ENCODE results near the gene MYBPC2. TPM values are rescaled to one million over a fixed set of nuclear protein-coding genes. Genes with fewer than 3 reads are reported as not detected.
"Not testable (repeated sequence)": the region's sequence is repeated elsewhere in the genome, so short reads cannot be mapped to it uniquely, and the experiment has no call there.

The MYBPC2 gene
- total RNA-seq, 2 donors from 2014 or later = 0.05 TPM; not detected in 1

DNA sequence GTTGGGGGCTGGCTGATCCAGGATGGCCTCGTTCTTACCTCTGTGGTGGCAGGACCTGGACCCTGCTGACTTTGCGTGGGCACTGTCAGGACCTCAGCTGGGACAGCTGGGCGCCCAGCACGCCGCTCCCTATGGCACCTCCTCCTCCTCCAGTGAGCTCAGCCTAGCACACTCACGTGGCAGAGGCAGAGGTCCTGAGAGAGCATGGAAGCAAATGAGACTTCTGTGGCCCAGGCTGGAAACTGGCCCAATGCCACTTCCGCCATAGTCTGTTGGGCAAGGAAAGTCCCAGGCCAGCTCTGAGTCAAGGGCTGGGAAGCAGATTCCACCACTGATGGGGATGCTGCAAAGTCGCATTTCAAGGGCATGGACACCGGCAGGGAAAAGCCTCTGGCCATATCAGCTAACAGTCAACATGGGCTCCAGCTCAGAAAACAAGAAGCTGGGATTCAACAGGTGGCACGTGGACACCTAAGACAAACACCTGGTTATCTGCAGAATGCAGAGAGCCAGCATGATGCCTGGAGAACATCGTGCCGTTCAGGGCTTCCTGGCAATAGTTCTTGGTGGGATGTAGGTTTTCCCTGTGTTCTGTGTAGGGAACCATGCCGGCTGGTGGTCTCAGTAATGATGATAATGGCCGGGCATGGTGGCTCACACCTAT is 16.7 kb downstream of the MYBPC2 start:
- intact Hi-C loops (cut with DNase I) = no loop called here
- no peak for DNase-seq (ENCODE audit: low spot score)

- DNase-seq (ENCODE audit: low spot score) = no peak
Observed at GRCh38 chr19:50450369-50451222, 17.9 kb downstream of the MYBPC2 start.

GRCh38 chr19:50451223-50451534 is 18.5 kb downstream of the MYBPC2 start:
- intact Hi-C loops (cut with DNase I) = no loop called here

More at GRCh38 chr19:50450369-50451222, 17.9 kb downstream of the MYBPC2 start:
- intact Hi-C loops (cut with DNase I) = no loop called here

GRCh38 chr19:50453243-50453642 is 20.6 kb downstream of the MYBPC2 start:
- intact Hi-C loops (cut with DNase I) = no loop called here
- no peak for DNase-seq (ENCODE audit: low spot score)

More at GRCh38 chr19:50451223-50451534, 18.5 kb downstream of the MYBPC2 start:
- no peak for DNase-seq (ENCODE audit: low spot score)

GRCh38 chr19:50455992-50456391 is 23.3 kb downstream of the MYBPC2 start:
- no peak for DNase-seq (ENCODE audit: low spot score)
- intact Hi-C loops (cut with DNase I) = no loop called here

GRCh38 chr19:50457300-50457699 is 24.6 kb downstream of the MYBPC2 start:
- DNase-seq (ENCODE audit: low spot score) = no peak
- intact Hi-C loops (cut with DNase I) = no loop called here

GRCh38 chr19:50458396-50459066 is 25.8 kb downstream of the MYBPC2 start:
- DNase-seq (ENCODE audit: low spot score) = no peak
- intact Hi-C loops (cut with DNase I) = no loop called here

DNA sequence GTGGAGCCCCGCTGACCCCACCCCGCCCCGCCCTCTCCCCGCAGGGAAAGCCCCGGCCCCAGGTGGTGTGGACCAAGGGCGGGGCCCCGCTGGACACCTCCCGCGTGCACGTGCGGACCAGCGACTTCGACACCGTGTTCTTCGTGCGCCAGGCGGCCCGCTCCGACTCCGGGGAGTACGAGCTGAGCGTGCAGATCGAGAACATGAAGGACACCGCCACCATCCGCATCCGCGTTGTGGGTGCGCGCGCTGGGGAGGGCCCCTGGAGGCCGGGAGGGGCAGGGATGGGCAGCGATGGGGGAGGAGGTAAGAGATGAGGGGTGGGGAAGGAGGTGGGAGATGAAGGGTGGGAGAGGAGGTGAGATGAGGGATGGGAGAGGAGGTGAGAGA is 26.4 kb downstream of the MYBPC2 start:
- intact Hi-C loops (cut with DNase I) = no loop called here

DNA sequence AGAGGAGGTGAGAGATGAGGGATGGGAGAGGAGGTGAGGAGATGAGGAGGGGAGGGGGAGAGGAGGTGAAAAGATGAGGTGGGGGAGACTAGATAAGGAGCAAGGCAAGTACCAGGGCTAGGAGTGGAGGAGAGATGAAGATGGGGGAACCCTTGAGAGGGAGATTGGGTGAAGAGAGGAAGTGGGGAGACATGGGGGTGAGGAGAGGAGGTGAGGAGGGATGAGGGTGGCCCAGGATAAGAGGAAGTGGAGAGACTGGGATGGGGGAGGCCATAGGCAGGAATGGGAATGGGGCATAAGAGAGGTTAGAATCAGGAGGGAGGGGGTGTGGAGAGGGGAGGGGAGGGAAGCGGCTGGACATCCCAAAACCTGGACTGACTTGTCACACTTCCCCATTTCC is 26.9 kb downstream of the MYBPC2 start:
- no peak for DNase-seq (ENCODE audit: low spot score)
- intact Hi-C loops (cut with DNase I) = no loop called here

More for the DNA sequence above, 26.4 kb downstream of the MYBPC2 start:
- no peak for DNase-seq (ENCODE audit: low spot score)

DNA sequence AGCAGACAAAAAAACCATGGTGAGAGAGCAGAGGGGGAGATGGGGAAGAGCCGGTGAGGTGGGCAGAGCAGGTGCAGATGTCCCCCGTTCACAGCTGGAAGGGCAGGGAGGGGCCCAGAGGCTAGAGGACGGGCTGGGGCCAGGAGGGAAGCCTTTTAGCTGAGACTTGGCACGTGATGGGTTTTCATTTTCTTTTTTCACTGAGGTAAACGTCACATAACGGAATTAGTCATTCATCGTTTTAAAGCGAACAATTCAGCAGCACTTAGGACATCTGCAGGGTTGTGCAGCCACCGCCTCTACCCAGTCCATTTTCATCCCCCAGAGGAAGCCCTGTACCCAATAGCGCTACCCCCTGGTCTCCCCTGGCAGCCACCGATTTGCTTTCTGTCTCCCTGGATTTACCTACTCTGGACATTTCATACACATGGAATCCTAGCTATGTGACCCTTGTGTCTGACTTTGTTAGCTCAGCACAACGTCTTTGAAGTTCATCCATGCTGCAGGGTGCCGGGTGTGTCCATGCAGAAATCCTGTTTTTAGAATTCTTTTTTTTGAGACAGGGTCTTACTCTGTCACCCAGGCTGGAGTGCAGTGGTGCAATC is 27.6 kb downstream of the MYBPC2 start:
- DNase-seq (ENCODE audit: low spot score) = no peak
- intact Hi-C loops (cut with DNase I) = no loop called here

DNA sequence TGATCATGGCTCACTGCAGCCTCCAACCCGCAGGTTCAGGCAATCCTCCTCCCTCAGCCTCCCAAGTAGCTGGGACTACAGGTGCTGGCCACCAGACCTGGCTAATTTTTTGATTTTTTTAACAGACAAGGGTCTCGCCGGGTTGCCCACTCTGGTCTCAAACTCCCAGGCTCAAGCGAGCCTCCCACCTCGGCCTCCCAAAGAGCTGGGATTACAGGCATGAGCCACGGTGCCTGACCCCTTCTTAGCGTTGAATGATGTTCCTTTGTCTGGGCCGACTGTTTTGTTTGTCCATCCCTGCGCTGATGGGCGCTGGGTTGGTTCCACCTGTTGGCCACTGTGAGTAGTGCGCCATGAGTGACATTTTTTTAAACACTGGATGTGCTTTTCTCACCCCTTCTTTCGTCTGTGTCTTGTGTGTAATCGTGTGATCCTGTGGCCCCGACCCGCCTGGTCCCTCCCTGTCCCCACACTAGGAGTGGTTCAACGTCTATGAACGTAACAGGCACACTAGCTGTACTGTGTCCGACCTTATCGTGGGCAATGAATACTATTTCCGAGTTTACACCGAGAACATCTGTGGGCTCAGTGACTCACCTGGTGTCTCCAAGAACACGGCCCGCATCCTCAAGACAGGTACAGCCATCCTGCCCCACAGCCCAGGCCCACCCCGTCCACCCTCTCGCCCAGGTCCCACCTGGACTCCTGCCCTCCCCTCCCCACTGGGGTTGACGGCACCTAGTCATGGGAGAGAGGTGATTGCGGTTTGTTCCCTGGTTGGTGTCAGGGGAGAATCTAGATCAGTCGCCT is 28.6 kb downstream of the MYBPC2 start:
- intact Hi-C loops (cut with DNase I) = no loop called here
- no peak for DNase-seq (ENCODE audit: low spot score)

DNA sequence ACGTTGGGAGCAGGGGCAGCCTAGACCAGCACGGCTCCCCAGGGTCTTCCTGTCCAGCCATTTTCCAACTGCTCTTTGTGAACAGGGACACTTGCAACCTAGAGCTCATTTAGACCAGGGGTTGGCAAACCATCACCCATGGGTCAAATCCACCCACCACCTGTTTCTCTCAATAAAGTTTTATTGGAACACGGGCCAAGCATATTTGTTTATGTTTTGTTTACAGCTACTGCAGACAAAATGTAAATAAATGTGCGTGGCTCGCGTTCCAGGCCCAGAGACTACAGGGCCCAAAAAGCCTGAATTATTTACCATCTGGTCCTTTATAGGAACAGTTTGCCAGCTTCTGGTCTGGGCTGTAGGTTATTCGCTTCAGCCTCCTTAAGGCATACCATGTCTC is 30.3 kb downstream of the MYBPC2 start:
- no peak for DNase-seq (ENCODE audit: low spot score)

GRCh38 chr19:50464348-50464747 is 31.7 kb downstream of the MYBPC2 start:
- intact Hi-C loops (cut with DNase I) = no loop called here
- DNase-seq (ENCODE audit: low spot score) = no peak

More for the DNA sequence above, 30.3 kb downstream of the MYBPC2 start:
- intact Hi-C loops (cut with DNase I) = no loop called here

GRCh38 chr19:50465000-50465399 is 32.3 kb downstream of the MYBPC2 start:
- intact Hi-C loops (cut with DNase I) = no loop called here
- no peak for DNase-seq (ENCODE audit: low spot score)

DNA sequence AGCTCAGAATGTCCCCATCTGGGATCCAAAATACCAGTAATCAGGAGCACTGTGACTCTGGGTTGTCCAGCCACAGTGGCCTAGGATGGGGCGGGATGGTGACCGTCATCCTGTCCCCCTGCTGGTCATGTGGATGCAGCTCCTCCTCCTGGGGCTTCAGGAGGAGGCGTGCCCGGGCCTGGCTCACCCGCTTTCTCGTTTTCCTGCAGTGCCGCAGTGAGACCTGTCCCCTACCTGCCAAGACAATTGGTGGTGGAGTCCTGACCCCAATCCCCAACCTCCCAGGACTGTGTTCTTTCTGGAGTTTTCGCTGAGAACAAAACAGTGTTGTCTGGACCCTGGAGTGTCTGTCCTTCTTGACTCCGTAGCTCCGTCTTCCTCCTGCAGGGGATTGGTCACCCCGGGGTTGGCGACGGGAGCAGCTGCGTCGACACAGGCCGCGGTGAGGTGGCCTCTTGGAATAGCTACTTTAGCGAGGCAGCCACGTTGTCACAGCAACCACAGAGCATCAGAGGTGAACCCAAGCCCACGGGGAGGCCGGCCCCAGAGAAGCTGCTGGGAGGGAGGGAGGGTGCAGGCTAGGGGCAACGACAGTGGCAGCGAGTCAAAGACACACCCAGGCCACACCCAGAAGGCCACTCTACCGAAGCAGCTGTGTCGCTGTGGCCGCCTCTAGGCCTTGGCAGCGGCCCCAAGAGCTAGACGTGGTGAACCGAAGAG is 33.5 kb downstream of the MYBPC2 start:
- intact Hi-C loops (cut with DNase I) = no loop called here
- no peak for DNase-seq (ENCODE audit: low spot score)

DNA sequence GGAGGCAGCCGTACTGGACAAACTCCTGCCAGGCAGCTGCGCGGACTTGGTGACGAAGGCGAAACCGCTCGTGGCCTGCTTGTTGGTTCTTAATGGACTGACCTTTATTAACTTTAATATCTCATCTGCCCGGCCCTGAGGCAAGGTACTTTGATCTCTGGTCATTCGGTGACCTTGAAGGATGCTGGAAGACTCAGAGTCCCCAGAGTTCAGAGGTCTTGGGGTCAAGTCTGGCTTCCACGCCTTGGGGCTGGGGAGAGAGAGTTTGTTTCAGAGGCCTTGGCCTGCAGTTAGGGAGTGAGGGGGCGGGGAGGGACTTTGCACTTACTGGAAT is 34.0 kb downstream of the MYBPC2 start:
- DNase-seq (ENCODE audit: low spot score) = no peak
- intact Hi-C loops (cut with DNase I) = no loop called here

DNA sequence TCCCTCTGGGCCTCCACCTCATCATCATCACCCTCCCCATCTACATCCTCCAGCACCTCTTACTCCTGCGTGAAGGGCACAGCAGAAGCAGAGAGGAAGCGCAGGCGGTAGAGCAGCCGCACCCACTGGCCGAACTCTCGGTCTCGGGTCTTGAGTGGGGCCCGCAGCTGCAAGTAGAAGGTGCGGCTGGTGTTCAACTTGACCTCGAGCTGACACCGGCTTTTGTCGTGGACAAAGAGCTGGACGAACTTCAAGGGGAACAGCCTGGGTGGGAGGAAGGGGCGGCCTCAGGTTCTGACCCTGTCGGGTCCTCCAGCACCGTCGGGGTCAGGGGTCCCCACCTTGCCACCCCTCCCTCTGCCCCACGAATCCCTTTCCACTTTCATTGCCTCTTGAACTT is 34.9 kb downstream of the MYBPC2 start:
- intact Hi-C loops (cut with DNase I) = no loop called here
- DNase-seq (ENCODE audit: low spot score) = no peak

- intact Hi-C loops (cut with DNase I) = no loop called here
- no peak for DNase-seq (ENCODE audit: low spot score)
Observed at GRCh38 chr19:50468818-50469217, 36.1 kb downstream of the MYBPC2 start.

DNA sequence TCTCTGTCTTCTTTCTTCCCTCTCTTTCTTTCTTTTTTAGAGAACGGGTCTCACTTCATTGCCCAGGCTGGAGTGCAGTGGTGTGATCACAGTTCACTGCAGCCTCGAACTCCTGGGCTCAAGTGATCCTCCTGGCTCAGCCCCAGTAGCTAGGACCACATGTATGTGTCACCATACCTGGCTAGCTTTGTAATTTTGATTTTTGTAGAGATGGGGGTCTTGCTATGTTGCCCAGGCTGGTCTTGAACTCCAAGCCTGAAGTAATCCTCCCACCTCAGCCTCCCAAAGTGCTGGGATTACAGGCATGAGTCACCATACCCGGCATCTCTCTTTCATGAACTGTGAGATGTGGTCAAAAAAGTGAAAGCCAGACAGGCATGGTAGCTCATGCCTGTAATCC is 40.6 kb downstream of the MYBPC2 start:
- intact Hi-C loops (cut with DNase I) = not testable (repeated sequence)

More for the DNA sequence above, 40.6 kb downstream of the MYBPC2 start:
- not testable (repeated sequence) for DNase-seq (ENCODE audit: low spot score)

Data from posterior vena cava (tissue), 2 donors.